HG03097 (cell line): ENCODE results near the gene ZP2.
"Not testable (repeated sequence)": the region's sequence is repeated elsewhere in the genome, so short reads cannot be mapped to it uniquely, and the experiment has no call there.

Experiments used
- ATAC-seq: cut with Tn5 transposase; IDR thresholded peaks from one replicate; pipeline ENCODE4 v1.9.1; 2021; ENCODE audit not compliant: unreplicated experiment, low FRiP score

ZP2 gene

DNA sequence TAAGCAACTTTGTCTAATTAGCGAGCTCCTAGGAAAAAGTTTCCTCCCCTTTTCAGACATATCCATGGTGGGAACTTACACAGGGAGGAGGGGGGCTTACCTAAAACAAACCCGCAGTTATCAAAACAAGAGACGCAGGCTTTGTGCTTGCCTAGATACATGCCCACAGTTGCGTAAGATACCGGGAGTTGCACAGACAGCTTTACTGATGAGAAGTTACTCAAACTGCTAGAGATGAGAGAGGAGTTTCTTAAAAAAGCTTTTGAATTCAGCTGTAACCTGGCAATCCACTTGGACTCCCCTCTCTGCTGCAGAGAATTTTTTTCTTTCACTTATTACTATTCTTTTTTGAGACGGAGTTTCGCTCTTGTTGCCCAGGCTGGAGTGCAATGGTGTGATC, 6.8 kb upstream of the ZP2 start:
- no peak for ATAC-seq

DNA sequence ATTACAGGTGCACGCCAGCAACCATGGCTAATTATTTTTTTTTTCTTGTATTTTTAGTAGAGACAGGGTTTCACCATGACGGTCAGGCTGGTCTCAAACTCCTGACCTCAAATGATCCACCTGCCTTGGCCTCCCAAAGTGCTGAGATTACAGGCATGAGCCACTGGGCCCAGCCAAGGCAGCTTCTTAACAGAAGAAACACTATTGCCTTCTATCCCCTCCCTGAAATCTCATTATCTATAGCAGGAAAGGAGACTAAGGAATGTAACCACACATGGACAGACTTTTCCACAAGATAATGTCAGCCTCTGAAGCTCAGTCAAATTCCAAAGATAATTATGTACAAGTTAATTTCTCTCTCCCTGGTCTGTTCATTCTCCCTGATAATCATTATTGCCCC, 5.7 kb upstream of the ZP2 start:
- no peak for ATAC-seq

GRCh38 chr16:21214086-21214485, 2.7 kb upstream of the ZP2 start:
- no peak for ATAC-seq

DNA sequence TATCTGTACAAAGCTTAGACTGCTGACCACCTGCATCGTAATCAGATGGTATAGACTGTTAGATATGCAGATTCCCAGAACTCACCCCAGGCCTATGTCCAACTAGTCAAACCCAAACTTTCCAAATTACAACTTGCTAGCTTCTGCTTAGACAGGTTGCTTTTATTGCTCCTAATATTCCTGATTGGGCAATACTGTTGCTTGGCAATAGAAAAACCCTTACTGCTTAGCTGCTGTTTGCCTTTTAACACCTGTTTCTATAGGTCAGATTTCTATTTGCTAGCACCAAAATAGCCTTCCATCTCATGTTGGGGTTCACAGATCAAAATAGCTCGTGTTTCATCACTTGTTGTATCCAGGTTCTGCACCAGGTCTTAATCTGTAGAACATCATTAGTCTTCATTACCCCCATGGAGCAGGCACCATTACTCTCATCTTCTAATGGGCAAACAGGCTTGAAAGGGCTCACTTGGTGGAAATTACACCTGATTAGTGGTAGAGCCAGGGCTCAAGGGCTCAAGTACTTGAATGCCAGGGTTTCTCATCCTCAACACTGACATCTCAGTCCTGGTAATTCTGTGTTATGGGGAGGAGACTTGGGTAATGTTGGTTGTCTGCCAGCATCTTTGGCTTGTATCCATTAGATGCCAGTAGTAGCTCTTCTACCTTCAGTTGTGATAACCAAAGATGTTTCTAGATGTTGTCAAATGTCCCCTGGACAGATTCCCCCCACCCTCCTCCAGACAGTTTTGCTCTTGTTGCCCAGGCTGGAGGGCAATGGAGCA, 2.7 kb downstream of the ZP2 start:
- ATAC-seq, result no peak

GRCh38 chr16:21206550-21206949, 4.8 kb downstream of the ZP2 start:
- no peak for ATAC-seq

GRCh38 chr16:21205303-21205702, 6.1 kb downstream of the ZP2 start:
- ATAC-seq, result no peak

GRCh38 chr16:21203155-21203797, 8.1 kb downstream of the ZP2 start:
- no peak for ATAC-seq

DNA sequence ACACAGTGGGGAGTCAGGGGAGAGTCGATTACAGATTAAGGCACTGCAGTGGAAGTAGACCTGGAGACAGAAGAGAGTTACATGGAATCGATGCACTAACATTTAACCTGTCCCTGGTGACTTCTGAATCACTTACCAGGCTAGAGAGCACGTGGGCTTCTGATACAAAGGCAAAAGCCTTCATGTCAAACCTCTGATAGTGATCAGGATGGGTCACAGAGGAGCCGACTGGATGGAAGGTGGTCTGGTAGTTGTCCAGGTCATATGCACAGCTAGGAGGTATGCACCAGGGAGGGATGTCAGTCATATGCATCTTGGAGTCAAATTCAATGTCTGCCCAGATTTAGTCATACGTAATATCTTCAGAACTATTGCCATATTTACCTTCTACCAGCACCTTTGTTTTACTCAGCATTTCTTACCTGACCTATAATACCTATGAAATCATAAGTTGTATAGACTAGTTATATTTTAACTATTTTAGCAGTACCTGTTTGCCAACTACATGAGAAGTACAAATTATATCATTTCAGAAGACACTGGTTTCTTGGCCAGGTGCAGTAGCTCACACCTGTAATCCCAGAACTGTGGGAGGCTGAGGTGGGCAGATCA, 11.7 kb downstream of the ZP2 start:
- ATAC-seq, result no peak

DNA sequence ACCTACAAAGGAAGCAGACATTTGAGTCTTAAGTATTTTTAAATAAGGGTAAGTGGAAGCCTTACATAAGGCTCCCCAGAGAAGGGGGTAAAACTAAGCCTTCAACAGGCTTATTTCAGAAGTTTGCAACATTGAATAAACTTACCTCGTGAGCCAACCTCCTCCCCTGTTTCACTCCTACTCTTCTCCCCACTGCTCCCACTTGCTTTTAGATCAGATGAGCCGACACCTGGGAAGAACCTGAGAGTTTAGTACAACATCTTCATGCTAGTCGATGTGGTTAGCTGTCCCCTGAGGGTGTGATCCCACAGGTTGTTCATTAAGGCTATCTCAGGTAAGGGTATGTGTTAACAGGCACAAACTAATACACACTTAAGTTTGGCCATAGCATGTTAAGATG, 13.8 kb downstream of the ZP2 start:
- no peak for ATAC-seq

- ATAC-seq, result no peak
Measured at GRCh38 chr16:21197112-21197511, 14.3 kb downstream of the ZP2 start.

- not testable (repeated sequence) for ATAC-seq
Measured at GRCh38 chr16:21195330-21195729, 16.0 kb downstream of the ZP2 start.

- ATAC-seq, result no peak
Measured at GRCh38 chr16:21194771-21195301, 16.5 kb downstream of the ZP2 start.

- ATAC-seq, result no peak
Measured at GRCh38 chr16:21192991-21193390, 18.4 kb downstream of the ZP2 start.

- no peak for ATAC-seq
Measured at GRCh38 chr16:21190599-21190998, 20.8 kb downstream of the ZP2 start.

DNA sequence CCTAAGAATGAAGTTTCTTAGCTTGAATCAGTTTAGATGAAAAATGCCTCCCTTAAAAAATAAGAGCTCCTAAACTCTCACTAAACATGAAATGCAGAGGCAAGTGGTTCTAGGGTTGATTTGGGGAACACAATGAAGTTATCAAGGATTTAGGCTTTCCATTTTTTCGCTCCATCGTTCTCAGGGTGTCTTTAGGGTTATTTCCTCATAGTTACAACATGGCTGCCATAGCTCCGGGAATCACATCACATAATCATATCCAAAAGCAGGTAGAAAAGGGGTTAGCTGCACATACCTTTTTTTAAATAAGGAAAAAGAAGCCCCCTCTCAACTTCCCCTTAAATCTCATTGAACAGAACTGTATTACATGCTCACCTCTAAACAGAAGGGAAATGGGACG, 21.4 kb downstream of the ZP2 start:
- no peak for ATAC-seq

DNA sequence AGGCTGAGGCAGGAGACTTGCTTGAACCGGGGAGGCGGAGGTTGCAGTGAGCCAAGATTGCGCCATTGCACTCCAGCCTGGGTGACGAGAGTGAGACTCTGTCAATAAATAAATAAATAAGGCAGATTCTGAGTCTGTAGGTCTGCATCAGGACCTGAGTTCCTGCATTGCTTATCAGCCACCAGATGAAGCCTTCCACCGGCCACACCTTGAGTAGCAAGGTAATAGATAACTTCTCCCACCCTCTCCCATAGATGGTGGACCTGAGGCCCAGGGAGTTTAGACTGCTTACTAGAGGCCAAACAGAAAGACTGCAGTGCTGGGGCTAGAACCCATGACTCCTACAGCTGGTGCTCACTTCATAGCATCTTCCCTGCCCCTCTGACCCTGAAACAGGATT, 22.1 kb downstream of the ZP2 start:
- no peak for ATAC-seq

DNA sequence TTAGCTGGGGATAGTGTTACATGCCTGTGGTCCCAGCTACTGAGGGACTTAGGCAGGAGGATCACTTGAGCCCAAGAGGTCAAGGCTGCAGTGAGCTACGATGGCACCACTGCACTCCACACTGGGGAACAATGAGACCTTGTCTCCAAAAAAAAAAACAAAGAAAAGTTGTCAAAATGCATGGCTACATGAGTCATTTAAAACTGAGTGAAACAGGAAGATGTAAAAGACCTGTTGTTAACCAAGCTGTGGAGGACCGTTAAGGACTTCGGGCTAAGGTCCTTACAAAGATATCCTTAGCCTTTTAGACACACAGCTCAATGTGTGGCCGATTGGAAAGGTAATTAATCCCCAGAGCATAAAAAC, 25.1 kb downstream of the ZP2 start:
- ATAC-seq, result no peak

GRCh38 chr16:21185659-21186325, 25.6 kb downstream of the ZP2 start:
- no peak for ATAC-seq

- no peak for ATAC-seq
Measured at GRCh38 chr16:21184834-21185233, 26.5 kb downstream of the ZP2 start.

GRCh38 chr16:21183995-21184394, 27.4 kb downstream of the ZP2 start:
- no peak for ATAC-seq

GRCh38 chr16:21179983-21180365, 31.4 kb downstream of the ZP2 start:
- no peak for ATAC-seq
